Liver (tissue), 9 donors: ENCODE results near the gene SLC51B. TPM values are rescaled to one million over a fixed set of nuclear protein-coding genes. Genes with fewer than 3 reads are reported as not detected.

Source experiments
- DNase-seq: peaks from one replicate; pipeline ENCODE4 v3.0.0-alpha.2; 2017; ENCODE audit warnings: low spot score
- H3K27ac ChIP-seq, 2 donors: one replicate each; pipeline ENCODE4 v1.7.0; 2013; ENCODE audit warnings: inconsistent platforms in 2 of 2, low read length in 2 of 2, control low read depth in 1 of 2, low read depth in 1 of 2, mild to moderate bottlenecking in 1 of 2
- H3K27me3 ChIP-seq, 4 donors: one replicate each; pipeline versions ENCODE4 v1.6.1 to v1.7.0; 2013; ENCODE audit warnings: low read length in 3 of 4, inconsistent platforms in 1 of 4, mild to moderate bottlenecking in 1 of 4, moderate library complexity in 1 of 4; ENCODE audit not compliant: control insufficient read depth in 4 of 4, insufficient read depth in 4 of 4
- H3K36me3 ChIP-seq, 4 donors: one replicate each; pipeline versions ENCODE4 v1.6.1 to v1.7.0; 2013; ENCODE audit warnings: low read length in 3 of 4, mild to moderate bottlenecking in 3 of 4, low read depth in 1 of 4, moderate library complexity in 1 of 4; ENCODE audit not compliant: control insufficient read depth in 4 of 4, insufficient read depth in 3 of 4
- H3K4me1 ChIP-seq, 4 donors: one replicate each; pipeline versions ENCODE4 v1.6.1 to v1.7.0; 2013; ENCODE audit warnings: low read length in 3 of 4, mild to moderate bottlenecking in 3 of 4, moderate library complexity in 1 of 4; ENCODE audit not compliant: control insufficient read depth in 4 of 4, insufficient read depth in 4 of 4
- H3K4me3 ChIP-seq, 3 donors: one replicate each; pipeline versions ENCODE4 v1.6.1 to v1.7.0; 2013; ENCODE audit warnings: low read length in 3 of 3, control low read depth in 1 of 3, low read depth in 1 of 3, mild to moderate bottlenecking in 1 of 3
- H3K9ac ChIP-seq, 2 donors: one replicate each; pipeline ENCODE4 v1.7.0; 2013; ENCODE audit warnings: low read length in 2 of 2, mild to moderate bottlenecking in 2 of 2, moderate library complexity in 2 of 2, control low read depth in 1 of 2, low read depth in 1 of 2
- H3K9me3 ChIP-seq, 4 donors: one replicate each; pipeline versions ENCODE4 v1.6.1 to v1.7.0; 2013; ENCODE audit warnings: low read length in 3 of 4; ENCODE audit not compliant: control insufficient read depth in 4 of 4
- CTCF ChIP-seq: fragments of 150-350 bp; IDR thresholded peaks from 2 replicates; pipeline ENCODE4 v1.5.1; 2017; ENCODE audit warnings: improper control_type of control experiment, low read depth, low read length; ENCODE audit not compliant: missing input control
- EGR1 ChIP-seq, 2 donors: IDR thresholded peaks; 2 replicates each; pipeline ENCODE4 v1.6.1; 2016 to 2018; ENCODE audit warnings: antibody characterized with exemption in 2 of 2, low read depth in 2 of 2
- FOXA2 ChIP-seq: IDR thresholded peaks from 2 replicates; pipeline ENCODE4 v1.6.1; 2016; ENCODE audit warnings: antibody characterized with exemption
- GABPA ChIP-seq, 2 donors: IDR thresholded peaks in 1 of 2; conservative IDR thresholded peaks in 1 of 2; 2 replicates each; pipeline ENCODE4 v1.6.1; 2016; ENCODE audit warnings: antibody characterized with exemption in 2 of 2, mild to moderate bottlenecking in 1 of 2, moderate library complexity in 1 of 2
- HNF4A ChIP-seq, 2 donors: conservative IDR thresholded peaks; 2 replicates each; pipeline ENCODE4 v1.6.1; 2016; ENCODE audit warnings: antibody characterized with exemption in 2 of 2, mild to moderate bottlenecking in 2 of 2
- HNF4G ChIP-seq: IDR thresholded peaks from 2 replicates; pipeline ENCODE4 v1.6.1; 2016; ENCODE audit warnings: antibody characterized with exemption
- JUND ChIP-seq, 2 donors: IDR thresholded peaks; 2 replicates each; pipeline ENCODE4 v1.6.1; 2016; ENCODE audit warnings: antibody characterized with exemption in 2 of 2
- MAX ChIP-seq: IDR thresholded peaks from 2 replicates; pipeline ENCODE4 v1.6.1; 2016; ENCODE audit warnings: antibody characterized with exemption
- NR2F2 ChIP-seq: IDR thresholded peaks from 2 replicates; pipeline ENCODE4 v1.6.1; 2016; ENCODE audit warnings: antibody characterized with exemption
- SP1 ChIP-seq: IDR thresholded peaks from 2 replicates; pipeline ENCODE4 v1.6.1; 2018; ENCODE audit warnings: antibody characterized with exemption, mild to moderate bottlenecking
- ZBTB33 ChIP-seq: IDR thresholded peaks from 2 replicates; pipeline ENCODE4 v1.6.1; 2016; ENCODE audit warnings: antibody characterized with exemption
- WGBS: extraction: QIAGEN DNeasy Blood & Tissue Kit; methylation state at CpG from one replicate; pipeline ENCODE4 v1.1.7; 2013; 5-methylcytosine and 5-hydroxymethylcytosine counted together
- polyA plus RNA-seq, 2 donors: library from polyadenylated mRNA; stranded (reverse) in 1 of 2; unstranded in 1 of 2; fragments of 200-250 nt in 1 of 2; fragments of >200 nt in 1 of 2; fragmentation: Nextera tagmentation in 1 of 2; extraction: Ambion mirVana in 1 of 2; gene quantifications; one replicate each; pipeline versions ENCODE4 v1.2.1 to v1.2.3, GENCODE V29; 2013 to 2015
- total RNA-seq, 2 donors: library from RNA; depleted of rRNA; stranded (reverse); fragments of >200 nt; gene quantifications; one replicate each; pipeline ENCODE4 v1.2.3, GENCODE V29; 2014
- TF ChIP-seq, protein P1 (sequence below): IDR thresholded peaks from 2 replicates; pipeline ENCODE4 v1.6.1; 2016; ENCODE audit warnings: antibody characterized with exemption, mild to moderate bottlenecking
- donor health status: healthy.
- donor health status: healthy.
- donor health status: healthy.
- donor health status: healthy.
- donor health status: healthy.

SLC51B gene
- total and polyA plus RNA-seq, 4 donors: 0.25 to 2.1 (median 1.1) TPM

DNA sequence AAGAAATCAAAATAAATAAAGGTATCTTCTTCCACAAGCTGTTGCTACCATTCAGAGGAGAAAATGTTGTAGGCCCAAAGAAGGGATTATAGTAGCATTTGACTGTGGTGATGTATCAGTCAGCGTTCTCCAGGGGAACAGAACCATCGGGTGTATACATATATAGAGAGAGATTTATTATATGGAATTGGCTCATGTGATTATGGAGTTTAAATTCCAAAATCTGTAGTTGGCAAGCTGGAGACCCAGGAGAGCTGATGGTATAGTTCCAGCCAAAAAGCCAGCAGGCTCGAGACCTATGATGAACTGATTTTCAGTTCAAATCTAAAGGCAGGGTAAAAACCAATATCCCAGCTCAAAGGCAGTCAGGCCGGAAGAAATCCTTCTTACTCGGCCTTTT lies 48.1 kb upstream of the SLC51B start:
- WGBS: 84% methylated on average over 5 of the region's 5 CpGs
- DNase-seq: no peak
- H3K27ac ChIP-seq: no peak overlapping the region

More for the DNA sequence above, 48.1 kb upstream of the SLC51B start:
- Histone ChIP-seq H3K9ac (no peak overlapping the region), H3K9me3 (no peaks in the 10 kb centered on the region), H3K27me3 (no peaks in the 10 kb centered on the region), H3K4me1 (no peaks in the 10 kb centered on the region), H3K36me3 (peaks cover 0 to 2% (median 0%) of the 10 kb centered on the region in 4 donors), H3K4me3 (no peak overlapping the region)
- no peak for TF ChIP-seq NR2F2
- no peak for TF ChIP-seq FOXA2
- TF ChIP-seq, protein P1, sequence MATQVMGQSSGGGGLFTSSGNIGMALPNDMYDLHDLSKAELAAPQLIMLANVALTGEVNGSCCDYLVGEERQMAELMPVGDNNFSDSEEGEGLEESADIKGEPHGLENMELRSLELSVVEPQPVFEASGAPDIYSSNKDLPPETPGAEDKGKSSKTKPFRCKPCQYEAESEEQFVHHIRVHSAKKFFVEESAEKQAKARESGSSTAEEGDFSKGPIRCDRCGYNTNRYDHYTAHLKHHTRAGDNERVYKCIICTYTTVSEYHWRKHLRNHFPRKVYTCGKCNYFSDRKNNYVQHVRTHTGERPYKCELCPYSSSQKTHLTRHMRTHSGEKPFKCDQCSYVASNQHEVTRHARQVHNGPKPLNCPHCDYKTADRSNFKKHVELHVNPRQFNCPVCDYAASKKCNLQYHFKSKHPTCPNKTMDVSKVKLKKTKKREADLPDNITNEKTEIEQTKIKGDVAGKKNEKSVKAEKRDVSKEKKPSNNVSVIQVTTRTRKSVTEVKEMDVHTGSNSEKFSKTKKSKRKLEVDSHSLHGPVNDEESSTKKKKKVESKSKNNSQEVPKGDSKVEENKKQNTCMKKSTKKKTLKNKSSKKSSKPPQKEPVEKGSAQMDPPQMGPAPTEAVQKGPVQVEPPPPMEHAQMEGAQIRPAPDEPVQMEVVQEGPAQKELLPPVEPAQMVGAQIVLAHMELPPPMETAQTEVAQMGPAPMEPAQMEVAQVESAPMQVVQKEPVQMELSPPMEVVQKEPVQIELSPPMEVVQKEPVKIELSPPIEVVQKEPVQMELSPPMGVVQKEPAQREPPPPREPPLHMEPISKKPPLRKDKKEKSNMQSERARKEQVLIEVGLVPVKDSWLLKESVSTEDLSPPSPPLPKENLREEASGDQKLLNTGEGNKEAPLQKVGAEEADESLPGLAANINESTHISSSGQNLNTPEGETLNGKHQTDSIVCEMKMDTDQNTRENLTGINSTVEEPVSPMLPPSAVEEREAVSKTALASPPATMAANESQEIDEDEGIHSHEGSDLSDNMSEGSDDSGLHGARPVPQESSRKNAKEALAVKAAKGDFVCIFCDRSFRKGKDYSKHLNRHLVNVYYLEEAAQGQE: no peak
- TF ChIP-seq GABPA (IDR thresholded peaks at IDR 0.05 in 1 of 2, conservative IDR thresholded peaks at IDR 0.05 in 1 of 2): no peak
- TF ChIP-seq ZBTB33: no peak
- TF ChIP-seq HNF4G: no peak
- no peak for TF ChIP-seq CTCF
- TF ChIP-seq EGR1 (IDR thresholded peaks at IDR 0.05; ENCODE audit: low read depth in 2 of 2): no peak
- TF ChIP-seq JUND (IDR thresholded peaks at IDR 0.05): no peak
- TF ChIP-seq SP1: no peak
- TF ChIP-seq HNF4A (conservative IDR thresholded peaks at IDR 0.05): no peak
- TF ChIP-seq MAX: no peak
